GM10266 (cell line): ENCODE results near the gene SWSAP1.

Experiments
- DNase-seq: peaks from one replicate; pipeline ENCODE4 v3.0.0; 2012; ENCODE audit errors: extremely low spot score
- CTCF ChIP-seq: IDR thresholded peaks from 2 replicates; pipeline ENCODE4 v1.5.1; 2012; ENCODE audit warnings: mild to moderate bottlenecking, low read depth; ENCODE audit not compliant: control insufficient read depth, insufficient read depth; ENCODE audit errors: missing control alignments

Gene SWSAP1

DNA sequence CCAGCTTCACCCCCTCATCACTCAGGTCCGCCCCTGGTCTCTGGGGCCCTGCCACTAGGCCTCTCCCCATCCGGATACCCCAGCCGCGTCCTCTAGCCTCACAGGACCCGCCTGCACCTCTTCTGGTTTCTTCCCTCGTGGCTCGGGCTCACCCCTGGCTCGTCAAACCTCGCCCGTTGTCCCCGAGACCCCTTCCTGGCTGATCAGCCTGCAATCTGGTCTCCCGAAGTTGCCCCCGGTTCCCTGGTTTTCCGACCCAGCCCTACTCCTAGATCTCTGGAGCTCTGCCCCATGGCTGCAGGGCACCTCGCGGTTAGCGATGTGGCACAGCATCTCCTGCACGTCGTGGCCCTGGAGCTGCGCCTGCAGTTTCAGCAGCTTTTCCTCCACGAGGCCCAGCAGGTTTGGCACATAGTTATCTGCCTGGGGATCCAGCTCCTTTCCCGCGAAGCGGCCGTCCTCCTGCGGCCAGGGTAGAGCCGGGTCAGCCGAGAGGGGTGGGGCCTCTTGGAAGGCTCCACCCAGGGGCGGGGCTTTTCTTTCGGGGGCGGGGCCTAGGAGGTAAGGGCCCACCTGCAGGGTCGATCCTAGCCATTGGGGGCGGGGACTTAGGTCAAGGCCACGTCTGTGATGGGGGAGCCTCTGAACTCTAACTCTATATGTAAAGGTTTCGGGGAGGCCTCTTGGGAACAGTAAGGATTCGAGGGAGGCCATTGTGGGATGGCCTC, 47.1 kb downstream of the SWSAP1 start:
- TF ChIP-seq CTCF, result no peak
- peak; percentile 89 for DNase-seq

GRCh38 chr19:11422163-11423065, 47.9 kb downstream of the SWSAP1 start:
- peak; percentile 95 for DNase-seq
- TF ChIP-seq CTCF, result no peak

DNA sequence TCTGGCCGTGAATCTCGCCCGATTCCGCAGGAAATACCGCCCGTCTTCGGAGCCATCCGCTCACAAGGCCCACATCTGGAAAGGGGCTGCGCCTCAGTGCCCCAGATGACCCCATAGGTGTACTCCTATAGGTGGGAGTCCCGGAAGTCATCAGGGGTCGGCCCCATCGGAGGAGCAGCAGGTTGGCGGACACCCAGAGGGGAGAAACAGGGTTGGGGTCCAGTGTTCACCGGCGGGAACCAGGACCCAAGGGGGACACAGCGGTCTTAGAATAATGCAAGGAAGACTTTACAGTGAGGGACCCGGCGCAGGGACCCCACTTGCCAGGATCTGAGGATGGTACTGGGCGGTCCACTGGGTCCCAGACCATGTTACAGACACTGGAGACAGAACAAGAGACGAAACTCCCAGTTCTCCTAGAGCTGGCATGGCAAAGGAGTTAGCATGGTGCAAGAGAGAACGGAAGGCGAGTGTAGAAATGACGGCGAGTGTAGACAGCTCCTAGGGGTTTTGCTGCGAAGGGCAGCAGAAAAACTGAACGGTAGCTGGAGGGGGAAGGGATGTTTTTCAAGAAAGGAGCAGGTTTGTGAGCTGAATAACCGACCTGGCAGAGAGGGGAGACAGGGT, 48.8 kb downstream of the SWSAP1 start:
- no peak for TF ChIP-seq CTCF
- peak; percentile 7 for DNase-seq

- no peak for TF ChIP-seq CTCF
- peak; percentile 20 for DNase-seq
Measured at GRCh38 chr19:11423791-11424181, 49.3 kb downstream of the SWSAP1 start.
